H9 (cell line): Measurements from ENCODE around the gene TCN1. TPM values are rescaled to one million over a fixed set of nuclear protein-coding genes. Genes with fewer than 3 reads are reported as not detected.

ENCODE experiments used
- DNase-seq: peaks from one replicate; pipeline ENCODE4 v3.0.0-alpha.2; 2017
- H2AFZ ChIP-seq: one replicate; pipeline ENCODE4 v1.6.1; 2013; ENCODE audit warnings: mild to moderate bottlenecking, low read length, control low read depth, moderate library complexity
- H2AK5ac ChIP-seq: 2 replicates; pipeline ENCODE4 v1.6.1; 2013; ENCODE audit warnings: low read length, control low read depth, mixed read lengths; ENCODE audit not compliant: insufficient read length
- H2BK120ac ChIP-seq: one replicate; pipeline ENCODE4 v1.6.1; 2013; ENCODE audit warnings: low read depth, mild to moderate bottlenecking, low read length, control low read depth, inconsistent platforms; ENCODE audit not compliant: poor library complexity, severe bottlenecking
- H2BK12ac ChIP-seq: 2 replicates; pipeline ENCODE4 v1.6.1; 2013; ENCODE audit warnings: low read length, control low read depth, mixed read lengths, low read depth; ENCODE audit not compliant: insufficient read length
- H2BK15ac ChIP-seq: 2 replicates; pipeline ENCODE4 v1.6.1; 2013; ENCODE audit warnings: low read depth, low read length, control low read depth
- H2BK20ac ChIP-seq: one replicate; pipeline ENCODE4 v1.6.1; 2013; ENCODE audit warnings: low read depth, mild to moderate bottlenecking, low read length, control low read depth, inconsistent platforms; ENCODE audit not compliant: poor library complexity, severe bottlenecking
- H2BK5ac ChIP-seq: 2 replicates; pipeline ENCODE4 v1.6.1; 2013; ENCODE audit warnings: low read length, control low read depth, mixed read lengths; ENCODE audit not compliant: insufficient read length
- H3K14ac ChIP-seq: 2 replicates; pipeline ENCODE4 v1.6.1; 2013; ENCODE audit warnings: low read length, control low read depth; ENCODE audit not compliant: insufficient read depth
- H3K18ac ChIP-seq: 2 replicates; pipeline ENCODE4 v1.6.1; 2013; ENCODE audit warnings: low read depth, mild to moderate bottlenecking, mixed read lengths, low read length, control low read depth; ENCODE audit not compliant: insufficient read length
- H3K23ac ChIP-seq: 2 replicates; pipeline ENCODE4 v1.6.1; 2013; ENCODE audit warnings: low read length, control low read depth, mixed read lengths, low read depth; ENCODE audit not compliant: insufficient read length
- H3K23me2 ChIP-seq: 2 replicates; pipeline ENCODE4 v1.6.1; 2013; ENCODE audit warnings: low read depth, mild to moderate bottlenecking, mixed read lengths, low read length, control low read depth; ENCODE audit not compliant: insufficient read length, poor library complexity, severe bottlenecking
- H3K27ac ChIP-seq: 2 replicates; pipeline ENCODE4 v1.5.1; 2013; ENCODE audit warnings: low read length, control low read depth, mixed read lengths, low read depth; ENCODE audit not compliant: insufficient read length
- H3K27me3 ChIP-seq: 2 replicates; pipeline ENCODE4 v1.6.1; 2013; ENCODE audit warnings: low read length, control low read depth, inconsistent platforms; ENCODE audit not compliant: insufficient read depth
- H3K4ac ChIP-seq: 2 replicates; pipeline ENCODE4 v1.6.1; 2013; ENCODE audit warnings: low read depth, mild to moderate bottlenecking, control low read depth, inconsistent platforms, low read length, moderate library complexity
- H3K4me1 ChIP-seq: 2 replicates; pipeline ENCODE4 v1.6.1; 2013; ENCODE audit warnings: low read length, control low read depth, inconsistent platforms; ENCODE audit not compliant: insufficient read depth
- H3K4me2 ChIP-seq: 2 replicates; pipeline ENCODE4 v1.6.1; 2013; ENCODE audit warnings: low read length, control low read depth, mixed read lengths; ENCODE audit not compliant: insufficient read length, insufficient read depth
- H3K56ac ChIP-seq: 2 replicates; pipeline ENCODE4 v1.6.1; 2013; ENCODE audit warnings: low read depth, mild to moderate bottlenecking, mixed read lengths, low read length, control low read depth; ENCODE audit not compliant: insufficient read length
- H3K79me1 ChIP-seq: 2 replicates; pipeline ENCODE4 v1.6.1; 2013; ENCODE audit warnings: low read depth, mild to moderate bottlenecking, moderate library complexity, low read length, control low read depth, inconsistent platforms; ENCODE audit not compliant: insufficient read depth, poor library complexity, severe bottlenecking
- H3K79me2 ChIP-seq: 2 replicates; pipeline ENCODE4 v1.6.1; 2013; ENCODE audit warnings: low read length, control low read depth, inconsistent platforms; ENCODE audit not compliant: insufficient read depth
- H3K9ac ChIP-seq: 2 replicates; pipeline ENCODE4 v1.6.1; 2013; ENCODE audit warnings: low read length, control low read depth, mixed read lengths; ENCODE audit not compliant: insufficient read length; ENCODE audit errors: extremely low read depth
- H3K9me3 ChIP-seq: one replicate; pipeline ENCODE4 v1.6.1; 2013; ENCODE audit warnings: low read depth, low read length, inconsistent platforms; ENCODE audit not compliant: control insufficient read depth
- H3T11ph ChIP-seq: one replicate; pipeline ENCODE4 v1.6.1; 2013; ENCODE audit warnings: mild to moderate bottlenecking, low read length, control low read depth, inconsistent platforms
- H4K20me1 ChIP-seq: one replicate; pipeline ENCODE4 v1.6.1; 2013; ENCODE audit not compliant: control insufficient read depth, insufficient read length, insufficient read depth
- H4K5ac ChIP-seq: 2 replicates; pipeline ENCODE4 v1.6.1; 2013; ENCODE audit warnings: low read depth, mild to moderate bottlenecking, mixed read lengths, low read length, control low read depth; ENCODE audit not compliant: insufficient read length
- H4K8ac ChIP-seq: replicated peaks from 2 replicates; pipeline ENCODE4 v1.6.1; 2013; ENCODE audit warnings: low read length, control low read depth, mixed read lengths, low read depth; ENCODE audit not compliant: insufficient read length
- H4K91ac ChIP-seq: 2 replicates; pipeline ENCODE4 v1.6.1; 2013; ENCODE audit warnings: low read depth, mild to moderate bottlenecking, moderate library complexity, mixed read lengths, low read length, control low read depth; ENCODE audit not compliant: insufficient read length
- H3K27ac Mint-ChIP-seq, 3 experiments: 2 replicates in 2 of 3; 3 replicates in 1 of 3; pipeline ENCODE4 v1.8.0; 2020 to 2021; ENCODE audit warnings: mixed read lengths in 3 of 3, mild to moderate bottlenecking in 1 of 3, moderate library complexity in 1 of 3
- H3K27me3 Mint-ChIP-seq: 2 replicates; pipeline ENCODE4 v1.8.0; 2021; ENCODE audit warnings: low read depth, mild to moderate bottlenecking, moderate library complexity, mixed read lengths
- H3K36me3 Mint-ChIP-seq, 3 experiments: 2 replicates in 2 of 3; 3 replicates in 1 of 3; pipeline ENCODE4 v1.8.0; 2020 to 2021; ENCODE audit warnings: low read depth in 3 of 3, mixed read lengths in 3 of 3; ENCODE audit not compliant: insufficient read depth in 1 of 3
- H3K4me1 Mint-ChIP-seq, 2 experiments: 2 replicates each; pipeline ENCODE4 v1.8.0; 2020; ENCODE audit warnings: mixed read lengths in 2 of 2
- H3K4me3 Mint-ChIP-seq, 2 experiments: 2 replicates in 1 of 2; 3 replicates in 1 of 2; pipeline ENCODE4 v1.8.0; 2020 to 2021; ENCODE audit warnings: mild to moderate bottlenecking in 2 of 2, mixed read lengths in 2 of 2, moderate library complexity in 1 of 2
- H3K9me3 Mint-ChIP-seq, 2 experiments: 2 replicates in 1 of 2; 3 replicates in 1 of 2; pipeline ENCODE4 v1.8.0; 2020; ENCODE audit warnings: mild to moderate bottlenecking in 2 of 2, mixed read lengths in 2 of 2, moderate library complexity in 1 of 2
- WGBS: extraction: QIAGEN DNeasy Blood & Tissue Kit; methylation state at CpG from one replicate; pipeline ENCODE4 v1.1.7; 2013; ENCODE audit warnings: missing lambda C conversion rate, low lambda C conversion rate, mixed read lengths; ENCODE audit not compliant: insufficient read length; ENCODE audit errors: extremely low coverage; 5-methylcytosine and 5-hydroxymethylcytosine counted together
- total RNA-seq: library from RNA; stranded (reverse); gene quantifications from 2 replicates; pipeline ENCODE4 v1.2.1, GENCODE V29; 2021
- TF ChIP-seq, protein P1 (sequence below): fragments of 200-600 bp; sonication (generic); conservative IDR thresholded peaks from 3 replicates; pipeline ENCODE4 v1.8.0; 2021; ENCODE audit warnings: antibody characterized with exemption, mild to moderate bottlenecking

Gene TCN1
- total RNA-seq, 1 experiment from 2014 or later: not detected

DNA sequence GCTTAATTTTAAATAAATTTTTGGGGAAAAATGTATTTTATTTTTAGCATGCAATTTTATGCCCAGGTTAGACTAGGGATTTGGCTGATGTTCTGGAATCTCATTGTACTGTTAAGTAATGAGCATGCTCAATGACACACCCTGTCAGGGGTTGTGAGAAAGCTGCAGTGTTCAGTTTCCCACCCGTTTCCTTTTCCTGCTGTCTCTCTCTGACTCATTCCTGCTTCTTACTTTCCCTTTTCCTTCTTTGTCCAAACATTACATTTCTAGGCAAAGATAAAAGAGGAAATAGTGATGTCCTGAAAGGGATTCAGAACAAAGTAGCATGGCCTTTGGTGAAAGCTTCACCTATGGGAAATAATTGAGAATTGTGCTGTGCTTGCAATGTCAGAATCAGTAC is 35.0 kb upstream of the TCN1 start:
- Histone ChIP-seq H4K20me1 (no peaks in the 10 kb centered on the region), H4K8ac (no peak overlapping the region), H3K18ac (no peak overlapping the region), H3K9me3 (no peaks in the 10 kb centered on the region), H4K5ac (no peak overlapping the region), H2BK20ac (no peak overlapping the region), H2BK120ac (no peak overlapping the region), H3K79me1 (no peaks in the 10 kb centered on the region), H3K23me2 (no peaks in the 10 kb centered on the region), H2AFZ (no peak overlapping the region), H2BK12ac (no peak overlapping the region), H3K79me2 (no peaks in the 10 kb centered on the region), H3K14ac (no peak overlapping the region), H3K56ac (no peak overlapping the region), H3K27ac (no peak overlapping the region), H3K4ac (no peak overlapping the region), H2BK15ac (no peak overlapping the region), H3K4me1 (no peaks in the 10 kb centered on the region; the same call in 1 of the 2 replicates), H2AK5ac (no peak overlapping the region), H3K9ac (no peak overlapping the region), H2BK5ac (no peak overlapping the region), H4K91ac (no peak overlapping the region), H3K23ac (no peak overlapping the region), H3T11ph (no peak overlapping the region), H3K4me2 (no peak overlapping the region), H3K27me3 (no peaks in the 10 kb centered on the region)
- no CpG with 5 or more reads among the region's 1 CpG for WGBS
- no peak overlapping the region for H3K4me3 Mint-ChIP-seq
- DNase-seq: no peak
- no peaks in the 10 kb centered on the region for H3K27me3 Mint-ChIP-seq
- H3K36me3 Mint-ChIP-seq: no peaks in the 10 kb centered on the region
- no peak overlapping the region for H3K27ac Mint-ChIP-seq
- peaks cover 1 to 2% of the 10 kb centered on the region in 2 experiments; a peak in 1 of 5 replicates for H3K9me3 Mint-ChIP-seq
- peaks cover 9% of the 10 kb centered on the region in 2 experiments for H3K4me1 Mint-ChIP-seq
- TF ChIP-seq, protein P1, sequence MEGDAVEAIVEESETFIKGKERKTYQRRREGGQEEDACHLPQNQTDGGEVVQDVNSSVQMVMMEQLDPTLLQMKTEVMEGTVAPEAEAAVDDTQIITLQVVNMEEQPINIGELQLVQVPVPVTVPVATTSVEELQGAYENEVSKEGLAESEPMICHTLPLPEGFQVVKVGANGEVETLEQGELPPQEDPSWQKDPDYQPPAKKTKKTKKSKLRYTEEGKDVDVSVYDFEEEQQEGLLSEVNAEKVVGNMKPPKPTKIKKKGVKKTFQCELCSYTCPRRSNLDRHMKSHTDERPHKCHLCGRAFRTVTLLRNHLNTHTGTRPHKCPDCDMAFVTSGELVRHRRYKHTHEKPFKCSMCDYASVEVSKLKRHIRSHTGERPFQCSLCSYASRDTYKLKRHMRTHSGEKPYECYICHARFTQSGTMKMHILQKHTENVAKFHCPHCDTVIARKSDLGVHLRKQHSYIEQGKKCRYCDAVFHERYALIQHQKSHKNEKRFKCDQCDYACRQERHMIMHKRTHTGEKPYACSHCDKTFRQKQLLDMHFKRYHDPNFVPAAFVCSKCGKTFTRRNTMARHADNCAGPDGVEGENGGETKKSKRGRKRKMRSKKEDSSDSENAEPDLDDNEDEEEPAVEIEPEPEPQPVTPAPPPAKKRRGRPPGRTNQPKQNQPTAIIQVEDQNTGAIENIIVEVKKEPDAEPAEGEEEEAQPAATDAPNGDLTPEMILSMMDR: no peak
